Measurements from ENCODE around the gene GIT2.
A peak's percentile ranks its signal among the peaks of the same experiment; 100 is the strongest.

Gene GIT2

DNA sequence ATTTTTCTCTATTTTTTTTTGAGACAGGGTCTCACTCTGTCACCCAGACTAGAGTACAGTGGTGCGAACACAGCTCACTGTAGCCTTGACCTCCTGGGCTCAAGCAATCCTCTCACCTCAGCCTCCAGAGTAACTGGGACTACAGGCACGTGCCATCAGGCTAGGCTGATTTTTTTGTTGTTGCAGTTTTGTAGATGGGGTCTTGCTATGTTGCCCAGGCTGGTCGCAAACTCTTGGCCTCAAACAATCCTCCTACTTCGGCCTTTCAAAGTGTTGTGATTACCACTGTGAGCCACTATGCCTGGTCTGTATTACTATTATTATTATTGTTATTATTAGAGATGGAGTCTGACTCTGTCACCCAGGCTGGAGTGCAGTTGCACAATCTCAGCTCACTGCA lies 23.3 kb downstream of the GIT2 start:
- no peak for DNase-seq

DNA sequence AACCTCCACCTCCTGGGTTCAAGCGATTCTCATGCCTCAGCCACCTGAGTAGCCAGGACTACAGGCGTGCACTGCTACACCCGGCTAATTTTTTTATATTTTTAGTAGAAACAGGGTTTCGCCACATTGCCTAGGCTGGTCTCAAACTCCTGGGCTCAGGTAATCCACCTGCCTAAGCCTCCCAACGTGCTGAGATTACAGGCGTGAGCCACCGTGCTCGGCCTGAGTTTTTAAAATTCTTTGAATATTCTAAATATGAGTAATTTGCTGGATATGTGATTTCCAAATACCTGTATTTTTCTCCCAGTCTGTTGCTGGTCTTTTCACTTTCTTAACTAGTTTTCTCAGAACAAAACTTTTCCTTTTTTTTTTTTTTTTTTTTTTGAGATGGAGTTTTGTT lies 27.4 kb downstream of the GIT2 start:
- no peak for DNase-seq

DNA sequence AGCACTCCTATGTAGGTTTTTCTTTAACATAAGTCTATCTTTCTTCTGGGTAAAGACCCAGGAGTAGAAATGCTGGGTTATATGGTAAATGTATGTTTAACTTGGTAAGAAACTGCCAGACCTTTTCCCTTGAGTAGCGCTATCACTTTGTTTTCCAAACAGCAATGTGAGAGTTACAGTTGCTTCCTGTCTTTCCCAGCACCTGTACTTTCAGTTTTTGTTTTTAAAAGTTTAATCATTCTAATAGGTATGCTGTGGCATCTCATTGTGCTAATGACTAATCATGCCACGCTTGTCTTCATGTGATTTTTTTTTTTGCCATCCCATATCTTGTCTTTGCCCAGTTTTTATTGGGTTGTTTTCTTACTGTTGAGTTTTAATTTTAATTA lies 28.1 kb downstream of the GIT2 start:
- DNase-seq: no peak

DNA sequence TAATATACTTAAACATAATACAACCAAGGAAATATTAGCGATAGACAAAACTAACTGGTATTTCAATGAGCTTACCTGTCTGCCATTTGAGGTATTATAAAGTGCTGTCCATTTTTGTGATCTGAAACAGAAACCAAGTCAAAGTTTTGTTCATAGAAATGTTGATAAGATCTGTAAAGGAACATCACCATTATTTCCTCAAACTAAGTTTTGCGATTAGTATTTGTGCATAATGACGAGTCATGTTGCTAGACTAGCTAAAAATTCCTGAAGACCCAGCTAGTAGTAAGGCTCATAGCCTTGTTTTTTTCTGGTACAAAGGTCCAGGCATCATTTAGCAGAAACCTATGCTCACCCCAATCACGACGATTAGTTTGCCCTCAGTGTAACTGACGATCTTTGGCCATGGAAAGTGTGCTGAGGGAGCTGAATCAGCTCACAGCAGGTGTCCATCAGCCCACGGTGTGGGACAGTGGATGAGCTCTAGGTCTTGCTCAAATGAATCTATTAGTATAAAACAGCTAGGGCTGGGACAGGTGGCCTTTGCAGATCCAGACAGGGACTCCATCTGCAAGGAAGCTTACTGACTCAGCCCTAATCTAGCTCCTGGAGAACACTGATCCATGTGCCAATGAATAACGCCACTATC lies 28.7 kb downstream of the GIT2 start:
- DNase-seq: no peak

DNA sequence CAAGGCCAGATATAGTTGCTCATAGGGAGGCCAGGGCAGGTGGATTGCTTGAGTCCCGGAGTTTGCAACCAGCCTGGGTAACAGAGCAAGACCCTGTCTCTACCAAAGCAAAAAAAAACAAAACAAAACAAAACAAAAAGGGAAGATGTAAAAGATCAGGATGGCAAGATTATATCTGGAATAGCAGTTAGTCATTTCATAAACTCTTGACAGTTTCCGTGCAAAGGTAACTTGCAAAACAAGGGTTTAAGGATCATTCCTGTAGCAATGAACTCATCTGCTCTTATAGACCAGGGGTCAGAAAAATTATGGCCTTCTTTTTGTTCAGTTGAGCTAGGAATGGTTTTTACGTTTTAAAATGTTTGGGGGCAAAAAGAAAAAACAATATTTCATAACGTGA lies 29.6 kb downstream of the GIT2 start:
- DNase-seq: no peak

DNA sequence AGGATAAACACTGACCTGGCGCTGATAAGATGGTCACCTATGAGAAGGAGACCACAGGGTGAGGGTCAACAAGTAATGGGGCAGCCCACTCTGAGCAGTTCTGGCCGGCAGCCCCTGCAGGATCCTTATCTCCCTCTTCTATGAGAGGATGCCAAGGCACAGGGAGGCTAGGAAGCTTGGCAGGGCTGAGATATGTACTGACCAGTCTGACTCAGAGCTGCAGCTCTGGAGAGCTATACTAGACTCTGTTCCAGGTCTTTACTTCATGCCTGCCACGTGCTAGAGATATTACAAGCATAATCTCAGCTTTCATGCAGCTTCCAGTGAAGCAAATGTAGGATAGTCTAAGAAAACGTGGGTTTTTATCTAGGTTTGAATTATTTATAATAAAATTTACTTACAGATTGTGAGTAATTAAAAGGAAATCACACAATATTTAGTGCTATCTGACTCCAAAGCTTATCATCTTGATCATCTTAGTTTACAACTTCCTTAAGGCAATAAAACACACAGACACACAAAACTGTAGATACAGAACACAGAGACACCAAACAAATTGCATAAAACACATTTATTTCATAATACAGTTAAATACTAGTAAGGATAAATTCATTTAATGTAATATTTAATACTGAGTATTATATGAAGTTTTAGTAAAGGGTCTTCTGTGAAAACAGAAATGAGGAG lies 32.3 kb downstream of the GIT2 start:
- peak; percentile 16 for DNase-seq

DNA sequence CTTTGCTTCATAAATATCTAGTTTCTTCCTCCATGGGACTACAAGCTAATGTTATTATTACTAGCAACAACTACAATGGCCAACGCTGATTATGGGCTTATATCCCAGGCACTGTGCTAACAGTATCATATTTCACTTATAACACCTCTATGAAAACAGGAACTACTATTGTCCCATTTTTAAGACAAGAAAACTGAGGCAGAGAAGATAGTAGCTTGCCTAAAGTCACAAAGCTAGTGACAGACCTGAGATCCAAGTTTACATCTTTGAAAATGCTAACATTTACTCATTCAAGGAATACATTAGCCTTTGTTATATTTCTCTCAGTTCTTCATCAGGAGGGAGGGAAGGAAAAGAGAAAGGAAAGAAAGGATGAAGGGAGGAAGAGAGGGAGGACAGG lies 32.8 kb downstream of the GIT2 start:
- DNase-seq: no peak

DNA sequence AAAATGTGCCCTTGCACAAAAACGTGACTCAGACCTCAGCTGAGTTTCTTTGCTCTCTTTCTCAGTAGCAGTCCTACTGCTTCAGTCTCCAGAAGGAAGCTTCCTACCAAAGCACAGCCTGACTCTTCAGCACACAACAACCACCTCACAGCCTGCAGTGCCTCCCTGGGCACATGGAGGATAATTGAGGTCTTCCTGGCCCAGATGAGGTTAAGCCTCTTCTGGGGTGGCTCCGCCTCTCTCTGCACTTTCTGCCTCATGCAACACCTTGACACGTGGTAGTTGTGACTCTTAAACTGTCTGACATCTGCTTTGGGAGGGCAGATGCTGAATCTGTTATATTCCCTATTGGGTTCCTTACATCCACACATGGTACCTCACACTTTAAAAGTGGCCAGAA lies 33.8 kb downstream of the GIT2 start:
- no peak for DNase-seq

DNA sequence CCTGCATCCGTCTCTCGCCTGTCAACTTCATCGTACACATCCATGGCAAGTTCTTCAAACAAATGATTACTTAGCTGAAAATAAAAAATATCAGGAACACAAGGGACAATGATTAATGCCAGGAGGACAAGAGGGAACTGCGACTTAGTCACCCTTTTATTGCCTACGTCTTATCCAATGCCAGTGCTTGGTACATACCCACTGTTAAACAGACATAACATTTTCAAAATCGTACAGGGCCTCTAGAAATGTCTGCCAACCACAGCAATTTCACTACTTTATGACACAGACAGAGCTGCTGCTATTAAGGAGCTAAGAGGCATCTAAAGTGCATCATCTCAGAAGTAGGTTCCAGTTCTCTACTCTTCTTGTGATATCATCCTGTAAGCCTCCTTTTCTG lies 34.6 kb downstream of the GIT2 start:
- no peak for DNase-seq

DNA sequence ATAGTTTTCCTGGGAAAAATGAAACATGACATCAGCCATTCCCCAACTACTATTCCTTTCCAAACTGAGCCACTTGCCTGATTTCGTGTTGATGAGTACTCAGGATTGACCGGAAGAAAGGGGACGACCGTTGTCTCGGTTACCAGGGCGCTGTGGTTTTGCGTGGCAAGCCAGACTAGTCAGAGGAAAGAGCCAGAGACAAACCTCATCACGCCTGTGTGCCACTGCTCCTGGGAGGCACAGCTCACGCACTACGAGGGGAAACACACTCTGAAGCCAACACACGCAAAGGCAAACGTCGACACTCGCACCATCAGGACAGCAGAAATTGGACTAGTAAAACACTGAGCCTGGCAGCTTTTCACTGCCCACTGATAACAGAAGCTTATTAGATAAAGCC lies 35.0 kb downstream of the GIT2 start:
- DNase-seq: no peak

DNA sequence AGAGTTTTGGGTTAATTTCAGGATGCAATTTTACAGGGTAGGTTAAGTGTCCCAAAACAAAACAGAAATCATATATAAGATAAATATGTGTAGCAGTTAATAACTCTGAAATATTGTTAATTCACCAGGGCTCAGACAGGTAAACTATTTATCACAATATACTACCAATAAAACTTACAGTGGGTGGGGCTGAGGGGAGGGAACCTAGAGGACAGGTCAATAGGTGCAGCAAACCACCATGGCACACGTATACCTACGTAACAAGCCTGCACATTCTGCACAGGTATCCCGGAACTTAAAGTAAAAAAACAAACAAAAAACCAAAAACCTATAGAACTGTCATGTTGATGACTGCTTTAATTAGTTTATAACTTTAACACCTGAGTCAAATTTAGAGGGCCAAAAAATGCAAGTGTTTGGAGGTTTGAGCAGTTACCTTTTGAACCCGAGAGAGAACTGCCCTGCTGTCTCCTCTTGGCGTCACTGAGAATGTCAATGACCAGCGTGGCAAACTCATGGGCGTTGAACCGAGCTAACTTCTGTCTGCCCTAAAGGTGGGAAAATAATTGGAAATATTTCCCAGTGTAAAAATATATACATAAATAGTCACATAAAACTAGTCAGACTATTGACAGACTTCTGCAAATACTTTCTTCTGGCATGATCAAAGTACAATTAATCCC lies 36.6 kb downstream of the GIT2 start:
- no peak for DNase-seq

DNA sequence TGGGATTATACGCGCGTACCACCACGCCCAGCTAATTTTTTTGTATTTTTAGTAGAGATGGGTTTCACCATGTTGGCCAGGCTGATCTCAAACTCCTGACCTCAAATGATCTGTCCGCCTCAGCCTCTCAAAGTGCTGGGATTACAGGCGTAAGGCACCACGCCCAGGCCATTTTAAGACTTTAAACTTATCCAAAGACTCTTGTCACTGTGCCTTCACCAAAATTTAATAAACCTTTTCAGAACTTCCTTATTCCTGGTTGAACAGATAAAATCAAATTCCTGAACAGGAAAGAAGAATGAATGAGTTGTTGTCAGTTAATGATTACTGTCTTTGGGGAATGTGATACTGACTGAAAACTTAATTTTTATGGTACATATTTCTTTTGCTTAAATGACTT lies 37.8 kb downstream of the GIT2 start:
- no peak for DNase-seq

DNA sequence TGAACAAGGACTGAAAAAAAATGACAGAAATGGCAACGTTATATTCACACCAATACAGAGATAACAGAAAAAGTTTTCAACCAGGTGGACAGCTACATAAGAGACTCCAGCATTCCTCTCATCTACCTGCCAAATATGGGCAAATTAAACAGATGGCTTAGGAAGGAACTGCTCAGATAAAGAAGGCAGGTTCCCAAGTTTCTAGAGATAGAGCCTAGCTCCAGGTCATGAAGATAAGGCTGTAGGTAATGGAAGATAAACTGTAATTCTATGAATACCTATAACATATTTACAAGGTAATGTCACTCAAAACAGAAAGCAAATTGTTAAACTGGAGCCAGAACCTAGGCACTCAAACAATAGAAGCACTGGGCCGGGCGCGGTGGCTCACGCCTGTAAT lies 42.5 kb downstream of the GIT2 start:
- no peak for DNase-seq

DNA sequence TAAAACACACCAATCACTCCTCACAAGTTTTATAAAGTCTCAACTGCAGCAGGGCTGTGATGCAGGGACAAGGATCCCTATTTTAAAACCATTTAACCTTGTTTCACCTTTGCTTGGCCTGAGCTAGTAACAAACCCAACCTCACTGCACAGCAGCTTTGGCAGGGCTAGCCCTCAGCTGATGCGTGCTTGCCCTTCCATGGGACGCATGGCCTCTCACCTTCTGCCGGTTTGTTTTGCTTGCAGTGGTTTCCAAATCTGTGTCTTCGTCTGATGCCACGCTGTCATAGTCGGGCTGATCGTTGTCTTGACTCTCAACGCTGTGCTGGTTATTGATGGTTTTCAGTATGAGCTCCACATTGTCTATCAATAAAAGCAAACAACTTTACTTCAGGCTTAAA lies 43.3 kb downstream of the GIT2 start:
- no peak for DNase-seq

DNA sequence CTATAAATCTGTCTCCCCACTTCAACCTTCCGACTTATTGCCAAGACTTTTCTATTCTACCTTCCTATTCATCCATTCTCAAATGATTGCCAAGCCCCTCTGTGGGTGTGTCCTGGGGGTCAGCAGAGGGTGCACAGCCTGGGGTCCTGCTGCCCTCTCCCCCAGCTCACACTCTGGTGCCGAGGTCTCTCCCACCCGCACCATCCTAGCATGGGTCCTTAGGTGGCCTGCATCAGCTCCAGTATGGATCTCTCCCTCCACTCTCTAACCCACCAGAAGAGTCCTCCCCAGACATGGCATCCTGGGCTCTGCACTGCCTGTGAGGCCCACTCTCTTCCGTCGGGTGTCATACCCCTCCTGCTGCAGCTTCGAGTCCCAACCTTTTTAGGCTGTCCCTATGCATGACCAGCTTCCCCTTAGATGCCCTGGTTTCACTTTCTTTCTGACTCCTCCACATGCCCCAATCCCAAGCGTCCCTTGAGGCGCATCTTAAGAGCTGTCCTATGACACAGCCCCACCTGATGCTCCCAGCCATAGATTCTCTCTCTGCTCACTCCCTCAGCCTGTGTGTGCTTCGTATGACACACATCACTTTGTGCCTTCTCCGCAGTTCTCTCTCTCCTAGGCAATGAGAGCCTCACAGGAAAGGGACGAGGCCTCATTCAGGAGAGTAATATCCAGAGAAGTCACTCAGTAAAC lies 43.9 kb downstream of the GIT2 start:
- DNase-seq: no peak

DNA sequence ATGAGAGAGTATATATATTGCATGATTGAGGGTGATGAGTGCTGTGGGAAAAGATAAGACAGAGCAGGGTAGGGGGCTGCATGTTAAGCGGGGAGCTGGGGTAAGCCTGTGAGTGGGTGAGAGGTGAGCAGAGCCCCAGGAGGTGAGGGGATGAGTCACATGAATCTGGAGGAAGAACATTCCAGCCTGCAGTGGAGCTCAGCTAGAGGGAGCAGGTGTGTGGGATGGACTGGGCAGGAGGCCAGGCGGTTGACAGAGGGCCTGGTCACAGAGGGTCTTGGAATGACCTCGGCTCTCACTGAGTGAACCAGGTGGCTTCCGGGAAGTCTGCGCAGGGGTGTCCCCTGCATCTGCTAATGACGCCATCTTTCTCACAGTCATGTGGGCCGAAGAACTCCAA lies 44.4 kb downstream of the GIT2 start:
- DNase-seq: peak; percentile 81

DNA sequence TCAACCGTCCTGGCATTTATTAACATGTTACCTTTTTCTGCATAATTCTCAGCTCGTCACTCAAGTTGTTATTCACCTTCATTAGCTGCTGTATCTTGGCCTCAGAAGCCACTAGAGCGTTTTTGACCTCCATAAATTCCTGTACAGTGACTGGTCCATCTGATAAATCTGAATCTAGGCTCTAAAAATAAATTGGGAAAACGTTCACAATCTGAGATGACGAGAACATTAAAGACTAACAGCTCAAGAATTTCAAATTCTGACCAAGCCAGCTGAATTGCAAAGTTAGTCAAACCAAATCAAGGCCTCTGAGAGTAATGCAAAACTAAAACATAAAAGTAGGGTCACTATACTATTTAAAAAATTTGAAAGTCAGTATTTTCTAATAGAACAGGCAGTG lies 45.0 kb downstream of the GIT2 start:
- peak; percentile 95 for DNase-seq

DNA sequence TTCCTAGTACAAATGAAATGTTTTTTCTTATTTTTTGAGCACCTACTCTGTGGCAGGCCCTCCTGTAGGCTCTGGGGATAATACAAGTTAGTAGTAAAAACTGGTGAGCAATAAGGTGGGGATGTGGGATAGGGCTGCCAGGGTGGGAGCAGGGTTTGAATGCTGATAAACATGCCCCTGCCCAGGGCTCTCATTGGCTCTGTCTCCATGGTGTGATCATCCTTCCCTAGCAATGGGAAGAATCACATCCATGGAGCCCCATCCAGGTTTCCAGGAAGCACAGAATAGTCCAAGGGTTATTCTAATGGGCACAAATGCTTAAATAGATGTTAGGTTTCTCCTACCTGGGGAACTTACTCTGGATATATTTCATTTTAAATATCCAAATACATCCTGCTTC lies 45.5 kb downstream of the GIT2 start:
- peak; percentile 24 for DNase-seq

DNA sequence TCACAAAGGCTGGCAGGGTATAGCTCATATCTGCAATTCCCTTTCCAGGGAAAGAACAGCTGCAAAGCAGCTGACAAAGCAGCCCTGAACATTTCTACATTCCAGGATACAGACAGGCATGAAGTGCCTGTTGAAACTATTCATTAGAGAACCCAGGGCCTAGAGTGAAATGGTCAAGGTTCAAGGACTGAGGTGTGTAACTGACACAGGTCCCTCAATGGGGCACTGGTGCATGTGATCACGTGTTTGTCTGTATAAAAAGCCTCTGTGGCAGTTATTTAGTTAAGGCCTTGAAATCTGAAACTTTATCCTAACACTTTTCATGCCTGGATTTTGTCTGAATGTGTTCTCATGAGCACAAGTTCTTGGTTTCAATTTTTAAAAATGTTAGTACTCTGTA lies 47.1 kb downstream of the GIT2 start:
- DNase-seq: peak; percentile 75

DNA sequence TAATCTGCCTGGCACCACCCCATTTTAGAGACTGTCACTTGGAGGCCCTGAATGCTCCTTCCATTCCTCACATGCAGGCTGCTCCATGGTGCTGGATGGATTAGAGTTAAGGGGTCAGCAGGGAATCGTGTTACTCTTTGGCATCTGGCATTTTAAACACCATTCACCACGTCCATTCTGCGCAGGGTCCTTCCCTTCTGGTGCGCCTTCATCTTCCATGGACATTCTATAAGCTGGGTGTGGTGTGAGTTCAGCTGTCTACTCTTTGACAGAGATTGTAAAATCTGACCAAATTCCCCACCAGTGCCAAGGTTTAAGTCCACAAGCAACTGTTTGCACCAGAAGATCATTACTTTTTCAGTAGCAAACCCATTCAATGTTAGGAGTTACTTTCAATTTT lies 47.8 kb downstream of the GIT2 start:
- DNase-seq: no peak

DNA sequence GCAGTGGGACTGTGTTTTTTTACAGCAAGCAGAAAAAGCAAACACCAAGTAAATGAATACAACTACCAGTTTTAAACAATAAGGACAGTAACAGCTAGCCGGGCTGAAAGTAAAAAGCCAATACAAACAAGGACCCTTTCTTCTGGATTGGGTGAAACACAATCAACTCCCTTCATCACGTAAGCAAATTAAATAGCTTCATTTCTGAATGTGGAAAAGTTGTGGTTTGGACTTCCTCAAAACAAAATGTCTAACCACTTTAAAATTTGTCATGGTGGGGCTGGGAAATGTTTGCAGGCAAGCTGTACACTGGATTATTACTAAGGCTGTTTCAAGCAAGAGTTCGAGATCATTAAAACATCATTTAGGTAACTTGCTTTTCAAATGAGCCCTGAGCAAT lies 48.6 kb downstream of the GIT2 start:
- DNase-seq: peak; percentile 36

DNA sequence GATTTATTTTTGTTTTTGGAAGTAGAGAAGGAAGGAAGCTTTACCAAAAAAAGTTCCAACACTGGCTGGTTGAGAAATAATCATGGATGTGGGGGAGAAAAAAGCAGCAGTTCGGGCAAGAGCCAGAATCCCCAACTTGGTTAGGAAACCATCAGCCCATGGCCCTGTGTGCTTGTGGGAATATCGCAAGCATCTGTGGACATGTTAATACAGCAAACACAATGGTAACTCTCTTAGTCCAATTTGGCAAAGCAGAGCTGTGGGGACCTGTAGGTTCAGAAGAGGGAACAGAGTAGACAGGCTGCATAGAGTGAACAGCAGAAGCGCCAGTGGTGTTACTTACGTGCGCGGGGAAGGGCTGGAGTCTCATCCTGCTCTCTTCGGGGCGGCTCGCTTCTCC lies 49.3 kb downstream of the GIT2 start:
- DNase-seq: no peak

DNA sequence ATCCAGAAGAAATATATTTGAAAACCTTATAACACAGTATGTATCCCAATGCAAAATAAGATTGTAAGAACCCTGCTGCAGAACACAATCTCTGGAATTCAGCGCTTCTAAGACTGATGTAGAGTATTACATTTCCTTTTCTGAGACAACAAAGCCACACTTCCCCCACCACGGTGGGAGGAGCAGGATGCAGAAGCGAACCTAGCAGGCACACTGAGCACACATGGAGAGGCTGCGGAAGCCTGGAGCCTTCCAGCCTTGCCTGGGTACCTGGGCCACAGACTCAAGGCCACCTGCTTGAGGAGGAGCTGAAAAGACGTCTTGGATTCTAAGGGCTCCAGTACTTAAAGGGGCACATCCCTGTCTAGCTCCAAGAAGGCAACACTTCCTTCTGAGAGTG lies 49.7 kb downstream of the GIT2 start:
- no peak for DNase-seq
